ENCODE data around the gene HUS1. TPM values are rescaled to one million over a fixed set of nuclear protein-coding genes. Genes with fewer than 3 reads are reported as not detected.

Gene HUS1
- total and polyA plus RNA-seq, 2 of the 4 experiments (the other 2 are of a cell fraction): 16.2 to 18.3 TPM

- Histone ChIP-seq H3K36me3 (ENCODE audit: control insufficient read depth, insufficient read depth, low read length) (no peaks in the 10 kb centered on the region), H3K27ac (ENCODE audit: insufficient read depth, low read length) (no peak overlapping the region), H3K4me2 (ENCODE audit: low read depth, low read length) (no peak overlapping the region), H2BK5ac (ENCODE audit: low read depth, low read length, poor library complexity, severe bottlenecking) (no peak overlapping the region), H3K4me1 (ENCODE audit: control insufficient read depth, insufficient read depth, low read length) (no peaks in the 10 kb centered on the region), H4K20me1 (ENCODE audit: insufficient read depth, low read length) (no peaks in the 10 kb centered on the region), H2BK120ac (ENCODE audit: low read depth, low read length) (no peak overlapping the region), H3K27me3 (ENCODE audit: control insufficient read depth, insufficient read depth, low read length) (peaks cover 10% of the 10 kb centered on the region), H3K79me1 (ENCODE audit: low read depth in 1 of 2, low read length in 2 of 2) (no peaks in the 10 kb centered on the region), H2BK20ac (ENCODE audit: low read depth, low read length) (no peak overlapping the region; the same call in 1 of the 2 replicates), H3K56ac (ENCODE audit: extremely low read depth, insufficient read depth, low read length) (no peak overlapping the region), H3K9ac (ENCODE audit: low read depth, low read length) (no peak overlapping the region), H2AK9ac (replicated peaks; ENCODE audit: low read depth, low read length, poor library complexity) (no peak overlapping the region), H3K4ac (ENCODE audit: low read depth, low read length) (no peak overlapping the region), H4K5ac (ENCODE audit: low read depth, low read length) (no peak overlapping the region), H4K91ac (ENCODE audit: insufficient read depth, low read depth, low read length) (no peak overlapping the region), H2AFZ (replicated peaks; ENCODE audit: low read length, poor library complexity) (no peak overlapping the region), H4K8ac (ENCODE audit: low read depth in 2 of 2, low read length in 2 of 2) (no peak overlapping the region), H3K18ac (ENCODE audit: low read depth, low read length) (no peak overlapping the region), H3K23ac (ENCODE audit: low read depth, low read length) (no peak overlapping the region), H3K14ac (replicated peaks; ENCODE audit: low read depth, low read length) (no peak overlapping the region), H3K9me3 (ENCODE audit: control insufficient read depth, insufficient read depth, low read length) (0 out of 2 replicates have a peak, but pooled peaks cover 2% of the 10 kb centered on the region), H3K9me1 (ENCODE audit: insufficient read depth, low read length) (no peaks in the 10 kb centered on the region; the same call in 1 of the 2 replicates), H3K4me3 (ENCODE audit: insufficient read depth, low read depth, low read length) (no peak overlapping the region), H2AK5ac (ENCODE audit: low read depth, low read length) (no peak overlapping the region), H2BK15ac (ENCODE audit: low read depth, low read length) (no peak overlapping the region)
- dilution Hi-C loops (cut with HindIII; ENCODE audit: low sequenced_read_pairs, unreplicated experiment): no loop called here
- TF ChIP-seq NFE2L2 (IDR thresholded peaks at IDR 0.05; ENCODE audit: low read depth, low read length): no peak
- no peak for TF ChIP-seq POLR2A (IDR thresholded peaks at IDR 0.05; ENCODE audit: low read depth, low read length)
- no peak for TF ChIP-seq MXI1 (IDR thresholded peaks at IDR 0.05; ENCODE audit: borderline replicate concordance, low read depth, low read length)
- TF ChIP-seq USF2 (IDR thresholded peaks at IDR 0.05; ENCODE audit: low read depth, low read length): no peak
- TF ChIP-seq ELK1 (IDR thresholded peaks at IDR 0.05; ENCODE audit: borderline replicate concordance, low read depth, low read length): no peak
- no peak for TF ChIP-seq BHLHE40 (IDR thresholded peaks at IDR 0.05; ENCODE audit: low read depth, low read length)
- no peak for TF ChIP-seq CTCF (conservative IDR thresholded peaks at IDR 0.05; ENCODE audit: low read depth, low read length)
- no peak for TF ChIP-seq RCOR1 (IDR thresholded peaks at IDR 0.05; ENCODE audit: insufficient replicate concordance, low read length)
- no peak for TF ChIP-seq CEBPB (IDR thresholded peaks at IDR 0.05; ENCODE audit: low read depth, low read length)
- no peak for TF ChIP-seq RAD21 (IDR thresholded peaks at IDR 0.05; ENCODE audit: low read length)
- TF ChIP-seq MAFK (IDR thresholded peaks at IDR 0.05; ENCODE audit: low read depth, low read length): no peak
- no peak for TF ChIP-seq MAZ (IDR thresholded peaks at IDR 0.05; ENCODE audit: borderline replicate concordance, low read depth, low read length)
- no peak for TF ChIP-seq FOS (IDR thresholded peaks at IDR 0.05; ENCODE audit: low read depth, low read length)
- in situ Hi-C loops (cut with MboI; ENCODE audit: low sequenced_read_pairs): no loop called here
- ChIA-PET CTCF (no interaction called here), POLR2A (ENCODE audit: unreplicated experiment) (no interaction called here)
- BruUV-seq (replicated peaks): no TSS peak
- DNase-seq (no peak), ATAC-seq (ENCODE audit: low read depth) (no peak)
- WGBS, 2 experiments (ENCODE audit: extremely low coverage in 2 of 2, insufficient read length in 1 of 2): no CpG with 5 or more reads among the region's 2 CpGs
- intact Hi-C loops (cut with micrococcal nuclease): no loop called here
These were observed 55.1 kb downstream of the HUS1 start for GRCh38 chr7:47924266-47924665.
